HCT116 (cell line): Measurements from ENCODE around the gene AGL. TPM values are rescaled to one million over a fixed set of nuclear protein-coding genes. Genes with fewer than 3 reads are reported as not detected.

Experiments
- ATAC-seq: fragments of 200-7000 bp; cut with Tn5 transposase; 2 replicates; pipeline ENCODE4 v1.9.1; 2020; ENCODE audit warnings: mild to moderate bottlenecking, moderate library complexity
- BruUV-seq: library from RNA; stranded (reverse); fragments of 400-500 nt; replicated peaks from 2 replicates; lab custom pipeline; 2021; lab: Mats Ljungman, UMichigan
- CTCF ChIA-PET: fragments of 300-600 bp; sonication (Branson Sonifier 250); formaldehyde crosslinking; loops from one replicate; lab custom pipeline; 2021; ENCODE audit warnings: antibody characterized with exemption; lab: Charles Lee
- POLR2A ChIA-PET: fragments of 300-600, 350-600 bp; sonication (Branson Sonifier 250); formaldehyde crosslinking; loops from one replicate; lab custom pipeline; 2021; ENCODE audit warnings: antibody characterized with exemption; lab: Charles Lee
- RAD21 ChIA-PET, 2 experiments: fragments of 300-600 bp; sonication (Branson Sonifier 250); formaldehyde crosslinking; loops; one replicate each; lab custom pipeline; 2023; ENCODE audit warnings: low total read pairs in 2 of 2; ENCODE audit not compliant: uncharacterized antibody in 2 of 2, unreplicated experiment in 2 of 2, low non-redundant PET in 1 of 2; lab: Charles Lee
- DNase-seq: peaks from one replicate; pipeline ENCODE4 v3.0.0-alpha.2; 2010; ENCODE audit warnings: low read depth, low spot score
- H2AFZ ChIP-seq: fragments of 200-600 bp; shearing (Covaris generic), sonication (generic); 2 replicates; pipeline ENCODE4 v1.6.1; 2017; ENCODE audit warnings: low read depth, mixed run types, mixed read lengths, antibody characterized with exemption, low read length; ENCODE audit not compliant: poor library complexity, severe bottlenecking
- H3K27ac ChIP-seq: 2 replicates; pipeline ENCODE4 v1.5.1; 2012; ENCODE audit warnings: low read depth, low read length
- H3K27me3 ChIP-seq: fragments of 200-600 bp; sonication (generic); 2 replicates; pipeline ENCODE4 v1.6.1; 2016; ENCODE audit warnings: mixed run types, low read length, mixed read lengths; ENCODE audit not compliant: insufficient read depth
- H3K36me3 ChIP-seq, 2 experiments: fragments of 200-500 bp in 1 of 2; fragments of 200-600 bp in 1 of 2; sonication (Bioruptor generic) in 1 of 2; sonication (generic) in 1 of 2; 2 replicates each; pipeline versions ENCODE4 v1.5.1 to v1.6.1; 2014 to 2016; ENCODE audit warnings: low read length in 2 of 2, inconsistent platforms in 1 of 2, mixed read lengths in 1 of 2, mixed run types in 1 of 2; ENCODE audit not compliant: insufficient read depth in 2 of 2, control insufficient read depth in 1 of 2
- H3K4me1 ChIP-seq, 2 experiments: fragments of 200-600 bp in 1 of 2; sonication (generic) in 1 of 2; 2 replicates each; pipeline versions ENCODE4 v1.5.1 to v1.6.1; 2012 to 2017; ENCODE audit warnings: low read length in 2 of 2, inconsistent platforms in 1 of 2, mild to moderate bottlenecking in 1 of 2, mixed read lengths in 1 of 2, mixed run types in 1 of 2, moderate library complexity in 1 of 2; ENCODE audit not compliant: insufficient read depth in 2 of 2, control insufficient read depth in 1 of 2
- H3K4me2 ChIP-seq: fragments of 200-600 bp; sonication (generic); 2 replicates; pipeline ENCODE4 v1.6.1; 2017; ENCODE audit warnings: mixed run types, low read length, mixed read lengths
- H3K4me3 ChIP-seq, 2 experiments: fragments of 200-600 bp in 1 of 2; sonication (generic) in 1 of 2; replicated peaks in 1 of 2; 2 replicates each; pipeline ENCODE4 v1.5.1; 2011 to 2016; ENCODE audit warnings: low read length in 2 of 2, control low read depth in 1 of 2, low read depth in 1 of 2, mild to moderate bottlenecking in 1 of 2, mixed read lengths in 1 of 2, mixed run types in 1 of 2
- H3K79me2 ChIP-seq: fragments of 200-600 bp; sonication (generic); 2 replicates; pipeline ENCODE4 v1.6.1; 2017; ENCODE audit warnings: mild to moderate bottlenecking, mixed run types, low read length, moderate library complexity, mixed read lengths; ENCODE audit not compliant: insufficient read depth
- H3K9ac ChIP-seq: fragments of 200-600 bp; sonication (generic); 2 replicates; pipeline ENCODE4 v1.6.1; 2016; ENCODE audit warnings: low read length, mixed read lengths
- H3K9me2 ChIP-seq: fragments of 200-600 bp; sonication (generic), shearing (Covaris generic); 2 replicates; pipeline ENCODE4 v1.6.1; 2017; ENCODE audit warnings: mixed run types, mild to moderate bottlenecking, moderate library complexity; ENCODE audit not compliant: insufficient read depth
- H3K9me3 ChIP-seq, 2 experiments: fragments of 200-500 bp in 1 of 2; fragments of 200-600 bp in 1 of 2; sonication (Bioruptor generic) in 1 of 2; sonication (generic) in 1 of 2; 2 replicates each; pipeline ENCODE4 v1.6.1; 2014 to 2017; ENCODE audit warnings: low read length in 2 of 2, mixed read lengths in 2 of 2, inconsistent platforms in 1 of 2, low read depth in 1 of 2, mild to moderate bottlenecking in 1 of 2, mixed run types in 1 of 2, moderate library complexity in 1 of 2; ENCODE audit not compliant: control insufficient read depth in 1 of 2, insufficient read depth in 1 of 2
- H4K20me1 ChIP-seq: fragments of 200-600 bp; sonication (generic), shearing (Covaris generic); 2 replicates; pipeline ENCODE4 v1.6.1; 2017; ENCODE audit warnings: mixed run types, mild to moderate bottlenecking, moderate library complexity; ENCODE audit not compliant: insufficient read depth
- CEBPB ChIP-seq: IDR thresholded peaks from 2 replicates; pipeline ENCODE4 v1.6.1; 2012; ENCODE audit warnings: low read depth
- ELF1 ChIP-seq: IDR thresholded peaks from 2 replicates; pipeline ENCODE4 v1.6.1; 2012; ENCODE audit warnings: low read depth, borderline replicate concordance
- EZH2phosphoT487 ChIP-seq: fragments of 200-600 bp; IDR thresholded peaks from 2 replicates; pipeline ENCODE4 v1.6.1; 2018; ENCODE audit warnings: antibody characterized with exemption, borderline replicate concordance
- FOSL1 ChIP-seq: IDR thresholded peaks from 2 replicates; pipeline ENCODE4 v1.6.1; 2012; ENCODE audit warnings: low read depth
- JUND ChIP-seq: IDR thresholded peaks from 2 replicates; pipeline ENCODE4 v1.6.1; 2012
- POLR2A ChIP-seq: IDR thresholded peaks from 2 replicates; pipeline ENCODE4 v1.7.0; 2011; ENCODE audit warnings: borderline replicate concordance; ENCODE audit not compliant: insufficient read depth, insufficient read length; ENCODE audit errors: extremely low read depth
- SIN3A ChIP-seq: IDR thresholded peaks from 2 replicates; pipeline ENCODE4 v1.6.1; 2012; ENCODE audit warnings: low read depth
- SP1 ChIP-seq: IDR thresholded peaks from 2 replicates; pipeline ENCODE4 v1.6.1; 2012; ENCODE audit warnings: low read depth
- intact Hi-C: fragments of 100-400 bp; cut with micrococcal nuclease; formaldehyde crosslinking; loops from 2 replicates; pipeline ENCODE4 v1.10.0; 2022
- total RNA-seq: library from RNA; stranded (reverse); gene quantifications from one replicate; pipeline ENCODE4 v1.2.1, GENCODE V29; 2021; ENCODE audit not compliant: unreplicated experiment
- TF ChIP-seq, protein P1 (sequence below): IDR thresholded peaks from 2 replicates; pipeline ENCODE4 v1.6.1; 2012; ENCODE audit warnings: low read depth
- TF ChIP-seq, protein P2 (sequence below), 3 experiments: fragments of 200-600 bp in 1 of 3; sonication (generic) in 1 of 3; IDR thresholded peaks in 2 of 3; conservative IDR thresholded peaks in 1 of 3; 2 replicates each; pipeline ENCODE4 v1.5.1; 2012 to 2017; ENCODE audit warnings: low read depth in 2 of 3, low read length in 2 of 3, antibody characterized with exemption in 1 of 3, borderline replicate concordance in 1 of 3, control low read depth in 1 of 3, mild to moderate bottlenecking in 1 of 3, mixed read lengths in 1 of 3, mixed run types in 1 of 3, moderate library complexity in 1 of 3; ENCODE audit not compliant: insufficient read depth in 1 of 3

Gene AGL
- total RNA-seq, 1 experiment from 2014 or later = 19.4 TPM

DNA sequence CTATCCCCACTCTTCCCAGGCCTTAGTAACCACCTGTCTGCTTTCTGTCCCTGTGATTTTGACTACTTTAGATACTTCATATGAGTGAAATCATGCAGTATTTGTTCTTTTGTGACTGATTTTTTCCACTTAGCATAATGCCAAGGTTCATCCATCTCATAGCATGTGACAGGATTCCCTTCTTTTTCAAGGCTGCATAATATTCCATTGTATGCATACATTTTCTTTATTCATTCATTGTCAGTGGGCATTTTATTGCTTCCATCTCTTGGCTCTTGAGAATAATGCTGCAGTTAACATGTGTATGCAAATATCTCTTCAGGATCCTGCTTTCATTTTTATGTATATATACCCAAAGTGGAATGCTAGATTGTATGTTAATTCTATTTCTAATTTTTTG is 56.4 kb downstream of the AGL start:
- CTCF ChIA-PET = no interaction called here
- TF ChIP-seq FOSL1 (no peak), POLR2A (no peak), CEBPB (no peak), JUND (no peak), EZH2phosphoT487 (no peak)
- TF ChIP-seq, protein P1, sequence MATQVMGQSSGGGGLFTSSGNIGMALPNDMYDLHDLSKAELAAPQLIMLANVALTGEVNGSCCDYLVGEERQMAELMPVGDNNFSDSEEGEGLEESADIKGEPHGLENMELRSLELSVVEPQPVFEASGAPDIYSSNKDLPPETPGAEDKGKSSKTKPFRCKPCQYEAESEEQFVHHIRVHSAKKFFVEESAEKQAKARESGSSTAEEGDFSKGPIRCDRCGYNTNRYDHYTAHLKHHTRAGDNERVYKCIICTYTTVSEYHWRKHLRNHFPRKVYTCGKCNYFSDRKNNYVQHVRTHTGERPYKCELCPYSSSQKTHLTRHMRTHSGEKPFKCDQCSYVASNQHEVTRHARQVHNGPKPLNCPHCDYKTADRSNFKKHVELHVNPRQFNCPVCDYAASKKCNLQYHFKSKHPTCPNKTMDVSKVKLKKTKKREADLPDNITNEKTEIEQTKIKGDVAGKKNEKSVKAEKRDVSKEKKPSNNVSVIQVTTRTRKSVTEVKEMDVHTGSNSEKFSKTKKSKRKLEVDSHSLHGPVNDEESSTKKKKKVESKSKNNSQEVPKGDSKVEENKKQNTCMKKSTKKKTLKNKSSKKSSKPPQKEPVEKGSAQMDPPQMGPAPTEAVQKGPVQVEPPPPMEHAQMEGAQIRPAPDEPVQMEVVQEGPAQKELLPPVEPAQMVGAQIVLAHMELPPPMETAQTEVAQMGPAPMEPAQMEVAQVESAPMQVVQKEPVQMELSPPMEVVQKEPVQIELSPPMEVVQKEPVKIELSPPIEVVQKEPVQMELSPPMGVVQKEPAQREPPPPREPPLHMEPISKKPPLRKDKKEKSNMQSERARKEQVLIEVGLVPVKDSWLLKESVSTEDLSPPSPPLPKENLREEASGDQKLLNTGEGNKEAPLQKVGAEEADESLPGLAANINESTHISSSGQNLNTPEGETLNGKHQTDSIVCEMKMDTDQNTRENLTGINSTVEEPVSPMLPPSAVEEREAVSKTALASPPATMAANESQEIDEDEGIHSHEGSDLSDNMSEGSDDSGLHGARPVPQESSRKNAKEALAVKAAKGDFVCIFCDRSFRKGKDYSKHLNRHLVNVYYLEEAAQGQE = no peak
- no peak overlapping the region for H3K27ac ChIP-seq
- no peak for DNase-seq
- H3K9me2 ChIP-seq = no peaks in the 10 kb centered on the region
- H2AFZ ChIP-seq = no peak overlapping the region
- ATAC-seq = no peak
- RAD21 ChIA-PET = no interaction called here
- no TSS peak for BruUV-seq
- no peak overlapping the region for H3K4me2 ChIP-seq
- no peaks in the 10 kb centered on the region for H3K27me3 ChIP-seq
- H3K9me3 ChIP-seq = no peaks in the 10 kb centered on the region
- H3K4me1 ChIP-seq = no peaks in the 10 kb centered on the region
- POLR2A ChIA-PET = no interaction called here
- no peaks in the 10 kb centered on the region for H3K36me3 ChIP-seq
- no peak overlapping the region for H3K4me3 ChIP-seq
- H3K79me2 ChIP-seq = no peaks in the 10 kb centered on the region; the same call in 1 of the 2 replicates
- intact Hi-C loops = no loop called here
- no peaks in the 10 kb centered on the region for H4K20me1 ChIP-seq
- no peak overlapping the region for H3K9ac ChIP-seq

DNA sequence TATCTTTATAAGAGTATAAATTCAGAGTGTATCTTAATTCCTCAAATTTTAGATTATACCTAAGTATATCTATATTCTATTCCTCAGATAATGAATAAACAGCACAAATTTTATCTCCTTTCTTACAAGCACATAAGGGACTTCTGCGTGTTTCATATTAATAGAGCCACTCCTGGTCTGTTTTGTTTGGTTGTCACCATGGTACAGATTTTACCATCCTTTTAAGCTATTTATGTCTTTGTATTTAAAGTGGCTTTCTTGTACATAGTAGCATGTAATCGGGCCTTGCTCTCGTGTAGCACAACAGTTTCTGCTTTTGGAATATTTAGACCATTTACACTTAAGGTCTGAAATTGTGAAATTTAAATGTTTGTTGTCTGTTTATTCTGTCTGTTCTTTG is 67.1 kb downstream of the AGL start:
- no peak overlapping the region for H3K27ac ChIP-seq
- H3K27me3 ChIP-seq = no peaks in the 10 kb centered on the region
- ChIA-PET CTCF (no interaction called here), POLR2A (no interaction called here), RAD21 (no interaction called here)
- 0 out of 4 replicates have a peak, but pooled peaks cover 0 to 3% of the 10 kb centered on the region in 2 experiments for H3K36me3 ChIP-seq
- no peak overlapping the region for H3K9ac ChIP-seq
- intact Hi-C loops = no loop called here
- no TSS peak for BruUV-seq
- no peaks in the 10 kb centered on the region for H3K4me1 ChIP-seq
- H2AFZ ChIP-seq = no peak overlapping the region
- no peak for DNase-seq
- no peak overlapping the region for H3K4me3 ChIP-seq
- H3K9me2 ChIP-seq = no peaks in the 10 kb centered on the region
- H3K4me2 ChIP-seq = no peak overlapping the region
- H4K20me1 ChIP-seq = no peaks in the 10 kb centered on the region
- no peaks in the 10 kb centered on the region for H3K79me2 ChIP-seq
- no peak for ATAC-seq
- no peaks in the 10 kb centered on the region for H3K9me3 ChIP-seq
- TF ChIP-seq, protein P2, sequence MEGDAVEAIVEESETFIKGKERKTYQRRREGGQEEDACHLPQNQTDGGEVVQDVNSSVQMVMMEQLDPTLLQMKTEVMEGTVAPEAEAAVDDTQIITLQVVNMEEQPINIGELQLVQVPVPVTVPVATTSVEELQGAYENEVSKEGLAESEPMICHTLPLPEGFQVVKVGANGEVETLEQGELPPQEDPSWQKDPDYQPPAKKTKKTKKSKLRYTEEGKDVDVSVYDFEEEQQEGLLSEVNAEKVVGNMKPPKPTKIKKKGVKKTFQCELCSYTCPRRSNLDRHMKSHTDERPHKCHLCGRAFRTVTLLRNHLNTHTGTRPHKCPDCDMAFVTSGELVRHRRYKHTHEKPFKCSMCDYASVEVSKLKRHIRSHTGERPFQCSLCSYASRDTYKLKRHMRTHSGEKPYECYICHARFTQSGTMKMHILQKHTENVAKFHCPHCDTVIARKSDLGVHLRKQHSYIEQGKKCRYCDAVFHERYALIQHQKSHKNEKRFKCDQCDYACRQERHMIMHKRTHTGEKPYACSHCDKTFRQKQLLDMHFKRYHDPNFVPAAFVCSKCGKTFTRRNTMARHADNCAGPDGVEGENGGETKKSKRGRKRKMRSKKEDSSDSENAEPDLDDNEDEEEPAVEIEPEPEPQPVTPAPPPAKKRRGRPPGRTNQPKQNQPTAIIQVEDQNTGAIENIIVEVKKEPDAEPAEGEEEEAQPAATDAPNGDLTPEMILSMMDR (IDR thresholded peaks at IDR 0.05 in 2 of 3, conservative IDR thresholded peaks at IDR 0.05 in 1 of 3; ENCODE audit: borderline replicate concordance in 1 of 3, insufficient read depth in 1 of 3, low read depth in 2 of 3, low read length in 2 of 3) = no peak
- TF ChIP-seq FOSL1 (no peak), SP1 (no peak), JUND (no peak), ELF1 (no peak), POLR2A (no peak), SIN3A (no peak)
- TF ChIP-seq, protein P1 = no peak
